GM12875 (cell line): Measurements from ENCODE around the gene TMEM154.
"Not testable (repeated sequence)": the region's sequence is repeated elsewhere in the genome, so short reads cannot be mapped to it uniquely, and the experiment has no call there.

Experiments used
- H3K4me3 ChIP-seq: one replicate; pipeline ENCODE4 v1.5.1; 2011; ENCODE audit warnings: low read depth, low read length, control low read depth
- CTCF ChIP-seq: IDR thresholded peaks from 2 replicates; pipeline ENCODE4 v1.5.1; 2011; ENCODE audit warnings: low read depth, mild to moderate bottlenecking, control low read depth, inconsistent platforms, low read length, moderate library complexity, borderline replicate concordance; ENCODE audit not compliant: insufficient read depth

The TMEM154 gene

GRCh38 chr4:152668338-152668964 lies 11.3 kb downstream of the TMEM154 start:
- H3K4me3 ChIP-seq, result no peak overlapping the region
- TF ChIP-seq CTCF, result no peak

GRCh38 chr4:152667781-152668180 lies 12.0 kb downstream of the TMEM154 start:
- no peak overlapping the region for H3K4me3 ChIP-seq
- no peak for TF ChIP-seq CTCF

GRCh38 chr4:152666946-152667345 lies 12.9 kb downstream of the TMEM154 start:
- no peak overlapping the region for H3K4me3 ChIP-seq
- no peak for TF ChIP-seq CTCF

GRCh38 chr4:152665691-152666395 lies 14.0 kb downstream of the TMEM154 start:
- H3K4me3 ChIP-seq, result no peak overlapping the region
- TF ChIP-seq CTCF, result no peak

GRCh38 chr4:152664067-152664378 lies 15.8 kb downstream of the TMEM154 start:
- H3K4me3 ChIP-seq, result not testable (repeated sequence)

GRCh38 chr4:152663203-152664066 lies 16.4 kb downstream of the TMEM154 start:
- no peak overlapping the region for H3K4me3 ChIP-seq
- no peak for TF ChIP-seq CTCF

- no peak for TF ChIP-seq CTCF
- H3K4me3 ChIP-seq, result no peak overlapping the region
Measured at GRCh38 chr4:152661649-152662048, 18.1 kb downstream of the TMEM154 start.
